HEK293 (cell line): ENCODE results near the gene HSF5.

ENCODE experiments used
- CTCF ChIA-PET: fragments of 350-600 bp; formaldehyde crosslinking; extraction: SDS; loops from one replicate; lab custom pipeline; 2021; ENCODE audit warnings: antibody characterized with exemption; lab: Yijun Ruan, JAX
- POLR2A ChIA-PET: fragments of 300-600 bp; formaldehyde crosslinking; extraction: SDS; loops from one replicate; lab custom pipeline; 2020; ENCODE audit warnings: antibody characterized with exemption, inconsistent platforms; lab: Yijun Ruan, JAX
- H3K27ac ChIP-seq: fragments of 200-500 bp; sonication (Bioruptor generic); 2 replicates; pipeline ENCODE4 v1.5.1; 2014; ENCODE audit warnings: low read depth, low read length, control low read depth, inconsistent platforms; ENCODE audit errors: extremely low read depth
- H3K36me3 ChIP-seq, 2 experiments: fragments of 200-500 bp in 1 of 2; sonication (Bioruptor generic) in 1 of 2; 1 replicate in 1 of 2; 2 replicates in 1 of 2; pipeline ENCODE4 v1.5.1; 2014 to 2017; ENCODE audit warnings: inconsistent platforms in 2 of 2, low read length in 2 of 2; ENCODE audit not compliant: control insufficient read depth in 2 of 2, insufficient read depth in 1 of 2
- H3K4me1 ChIP-seq: fragments of 200-500 bp; sonication (Bioruptor generic); 2 replicates; pipeline ENCODE4 v1.5.1; 2014; ENCODE audit warnings: mild to moderate bottlenecking, low read length, inconsistent platforms; ENCODE audit not compliant: control insufficient read depth, insufficient read depth
- H3K4me3 ChIP-seq: 2 replicates; pipeline ENCODE4 v1.5.1; 2011; ENCODE audit warnings: low read depth, mild to moderate bottlenecking, control low read depth, low read length, moderate library complexity
- H3K9me3 ChIP-seq: fragments of 200-500 bp; sonication (Bioruptor generic); 2 replicates; pipeline ENCODE4 v1.5.1; 2014; ENCODE audit warnings: low read depth, low read length, inconsistent platforms; ENCODE audit not compliant: control insufficient read depth, insufficient read depth
- IKZF3 ChIP-seq: fragments of 450-650 bp; IDR thresholded peaks from 2 replicates; pipeline ENCODE4 v1.5.0; 2018; ENCODE audit warnings: missing biosample characterization, mild to moderate bottlenecking, missing genetic modification characterization, moderate library complexity
- REST ChIP-seq: fragments of 450-650 bp; formaldehyde crosslinking; IDR thresholded peaks from 2 replicates; pipeline ENCODE4 v1.5.1; 2016; ENCODE audit warnings: missing biosample characterization, missing genetic modification characterization
- SETDB1 ChIP-seq: IDR thresholded peaks from one replicate; pipeline ENCODE4 v1.6.1; 2017; ENCODE audit warnings: mild to moderate bottlenecking, low read length, moderate library complexity, mixed read lengths; ENCODE audit not compliant: insufficient read length
- TRIM28 ChIP-seq: IDR thresholded peaks from 2 replicates; pipeline ENCODE4 v1.6.1; 2011; ENCODE audit warnings: low read length, control low read depth, borderline replicate concordance
- ZBTB11 ChIP-seq: fragments of 450-650 bp; formaldehyde crosslinking; conservative IDR thresholded peaks from 2 replicates; pipeline ENCODE4 v1.5.1; 2016; ENCODE audit warnings: low read depth, missing biosample characterization, missing genetic modification characterization
- ZBTB6 ChIP-seq: fragments of 450-650 bp; formaldehyde crosslinking; IDR thresholded peaks from 2 replicates; pipeline ENCODE4 v1.5.1; 2017; ENCODE audit warnings: missing biosample characterization, missing genetic modification characterization
- ZFP69B ChIP-seq: fragments of 450-650 bp; formaldehyde crosslinking; IDR thresholded peaks from 2 replicates; pipeline ENCODE4 v1.5.1; 2016; ENCODE audit warnings: missing biosample characterization, missing genetic modification characterization
- ZNF133 ChIP-seq: fragments of 450-650 bp; formaldehyde crosslinking; IDR thresholded peaks from 2 replicates; pipeline ENCODE4 v1.5.1; 2016; ENCODE audit warnings: missing biosample characterization, missing genetic modification characterization
- ZNF211 ChIP-seq: fragments of 450-650 bp; formaldehyde crosslinking; IDR thresholded peaks from 2 replicates; pipeline ENCODE4 v1.5.1; 2016; ENCODE audit warnings: low read depth, missing biosample characterization, missing genetic modification characterization
- ZNF391 ChIP-seq: fragments of 450-650 bp; formaldehyde crosslinking; IDR thresholded peaks from 2 replicates; pipeline ENCODE4 v1.5.1; 2016; ENCODE audit warnings: low read depth, missing biosample characterization, missing genetic modification characterization, borderline replicate concordance
- ZNF394 ChIP-seq: fragments of 450-650 bp; formaldehyde crosslinking; IDR thresholded peaks from 2 replicates; pipeline ENCODE4 v1.5.1; 2016; ENCODE audit warnings: missing biosample characterization, missing genetic modification characterization, mild to moderate bottlenecking, moderate library complexity, borderline replicate concordance
- ZNF416 ChIP-seq: fragments of 450-650 bp; formaldehyde crosslinking; IDR thresholded peaks from 2 replicates; pipeline ENCODE4 v1.5.1; 2016; ENCODE audit warnings: missing biosample characterization, missing genetic modification characterization
- ZNF660 ChIP-seq: fragments of 450-650 bp; IDR thresholded peaks from 2 replicates; pipeline ENCODE4 v1.5.1; 2018; ENCODE audit warnings: missing biosample characterization, mild to moderate bottlenecking, missing genetic modification characterization
- ZNF768 ChIP-seq: fragments of 450-650 bp; formaldehyde crosslinking; IDR thresholded peaks from 2 replicates; pipeline ENCODE4 v1.5.1; 2018; ENCODE audit warnings: missing biosample characterization, mild to moderate bottlenecking, missing genetic modification characterization
- TF ChIP-seq, protein P1 (sequence below): fragments of 450-650 bp; formaldehyde crosslinking; IDR thresholded peaks from 2 replicates; pipeline ENCODE4 v1.5.1; 2016; ENCODE audit warnings: missing biosample characterization, missing genetic modification characterization
- TF ChIP-seq, protein P2 (sequence below): fragments of 450-650 bp; formaldehyde crosslinking; IDR thresholded peaks from 2 replicates; pipeline ENCODE4 v1.5.1; 2016; ENCODE audit warnings: missing biosample characterization, missing genetic modification characterization
- TF ChIP-seq, protein P3 (sequence below): fragments of 450-650 bp; formaldehyde crosslinking; IDR thresholded peaks from 2 replicates; pipeline ENCODE4 v1.5.1; 2016; ENCODE audit warnings: missing biosample characterization, missing genetic modification characterization
- TF ChIP-seq, protein P4 (sequence below): fragments of 450-650 bp; formaldehyde crosslinking; IDR thresholded peaks from 2 replicates; pipeline ENCODE4 v1.5.1; 2016; ENCODE audit warnings: missing biosample characterization, missing genetic modification characterization
- TF ChIP-seq, protein P5 (sequence below): fragments of 450-650 bp; formaldehyde crosslinking; IDR thresholded peaks from 2 replicates; pipeline ENCODE4 v1.5.1; 2016; ENCODE audit warnings: missing biosample characterization, missing genetic modification characterization

The HSF5 gene

GRCh38 chr17:58530655-58531054 lies 42.4 kb upstream of the HSF5 start:
- Histone ChIP-seq H3K9me3 (no peaks in the 10 kb centered on the region), H3K27ac (no peak overlapping the region), H3K4me1 (no peaks in the 10 kb centered on the region), H3K4me3 (no peak overlapping the region), H3K36me3 (no peaks in the 10 kb centered on the region)
- POLR2A ChIA-PET: no interaction called here
- CTCF ChIA-PET: interaction anchor here (0.7 to 2.1 kb wide), 3 partner anchors 12 to 281 kb away, joined by 3 to 10 read pairs (median 9); no protein-coding TSS in a partner anchor
- TF ChIP-seq ZNF660 (tag by site-specific recombination) (no peak), ZFP69B (tag by site-specific recombination) (no peak), ZNF211 (tag by site-specific recombination) (no peak), ZBTB11 (no peak), TRIM28 (no peak), SETDB1 (no peak), ZNF394 (tag by site-specific recombination) (no peak), IKZF3 (tag by site-specific recombination) (no peak), ZNF133 (tag by site-specific recombination) (no peak), ZNF768 (tag by site-specific recombination) (no peak), ZNF391 (tag by site-specific recombination) (no peak)
- TF ChIP-seq, protein P1, sequence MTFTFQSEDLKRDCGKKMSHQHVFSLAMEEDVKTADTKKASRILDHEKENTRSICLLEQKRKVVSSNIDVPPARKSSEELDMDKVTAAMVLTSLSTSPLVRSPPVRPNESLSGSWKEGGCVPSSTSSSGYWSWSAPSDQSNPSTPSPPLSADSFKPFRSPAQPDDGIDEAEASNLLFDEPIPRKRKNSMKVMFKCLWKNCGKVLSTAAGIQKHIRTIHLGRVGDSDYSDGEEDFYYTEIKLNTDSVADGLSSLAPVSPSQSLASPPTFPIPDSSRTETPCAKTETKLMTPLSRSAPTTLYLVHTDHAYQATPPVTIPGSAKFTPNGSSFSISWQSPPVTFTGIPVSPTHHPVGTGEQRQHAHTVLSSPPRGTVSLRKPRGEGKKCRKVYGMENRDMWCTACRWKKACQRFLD: no peak

DNA sequence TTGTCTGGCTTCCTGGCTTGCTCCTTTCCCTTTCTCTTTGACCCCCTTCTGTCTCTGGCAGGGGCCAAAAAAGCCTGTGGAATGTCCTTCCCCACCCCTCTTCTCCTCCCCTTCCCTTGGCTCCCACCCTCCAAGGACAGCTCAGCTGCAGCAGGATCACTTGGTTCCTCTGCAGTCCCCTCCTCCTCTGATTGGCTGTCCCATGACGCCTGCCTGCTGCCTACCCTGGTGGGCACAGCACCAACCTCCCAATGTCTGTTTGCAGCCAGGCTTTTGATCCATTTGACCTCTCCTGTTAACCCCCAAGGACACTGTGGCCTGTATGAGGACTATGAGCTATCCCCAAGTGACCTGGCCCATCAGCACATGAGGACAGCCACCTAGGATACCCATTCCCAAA lies 41.1 kb upstream of the HSF5 start:
- Histone ChIP-seq H3K4me1 (no peaks in the 10 kb centered on the region), H3K9me3 (no peaks in the 10 kb centered on the region), H3K27ac (no peak overlapping the region), H3K4me3 (no peak overlapping the region), H3K36me3 (no peaks in the 10 kb centered on the region)
- POLR2A ChIA-PET: interaction anchor here (1.4 kb wide), 1 partner anchor 10 kb away, joined by 3 read pairs; no protein-coding TSS in a partner anchor
- CTCF ChIA-PET: interaction anchor here (0.5 to 2.5 kb wide), 4 partner anchors 11 to 169 kb away, joined by 4 to 10 read pairs (median 8); no protein-coding TSS in a partner anchor
- TF ChIP-seq REST (tag by site-specific recombination): no peak
- TF ChIP-seq, protein P2, sequence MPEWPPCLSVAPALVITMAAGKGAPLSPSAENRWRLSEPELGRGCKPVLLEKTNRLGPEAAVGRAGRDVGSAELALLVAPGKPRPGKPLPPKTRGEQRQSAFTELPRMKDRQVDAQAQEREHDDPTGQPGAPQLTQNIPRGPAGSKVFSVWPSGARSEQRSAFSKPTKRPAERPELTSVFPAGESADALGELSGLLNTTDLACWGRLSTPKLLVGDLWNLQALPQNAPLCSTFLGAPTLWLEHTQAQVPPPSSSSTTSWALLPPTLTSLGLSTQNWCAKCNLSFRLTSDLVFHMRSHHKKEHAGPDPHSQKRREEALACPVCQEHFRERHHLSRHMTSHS (tag by site-specific recombination): no peak
- TF ChIP-seq ZBTB6: no peak
- TF ChIP-seq, protein P3, sequence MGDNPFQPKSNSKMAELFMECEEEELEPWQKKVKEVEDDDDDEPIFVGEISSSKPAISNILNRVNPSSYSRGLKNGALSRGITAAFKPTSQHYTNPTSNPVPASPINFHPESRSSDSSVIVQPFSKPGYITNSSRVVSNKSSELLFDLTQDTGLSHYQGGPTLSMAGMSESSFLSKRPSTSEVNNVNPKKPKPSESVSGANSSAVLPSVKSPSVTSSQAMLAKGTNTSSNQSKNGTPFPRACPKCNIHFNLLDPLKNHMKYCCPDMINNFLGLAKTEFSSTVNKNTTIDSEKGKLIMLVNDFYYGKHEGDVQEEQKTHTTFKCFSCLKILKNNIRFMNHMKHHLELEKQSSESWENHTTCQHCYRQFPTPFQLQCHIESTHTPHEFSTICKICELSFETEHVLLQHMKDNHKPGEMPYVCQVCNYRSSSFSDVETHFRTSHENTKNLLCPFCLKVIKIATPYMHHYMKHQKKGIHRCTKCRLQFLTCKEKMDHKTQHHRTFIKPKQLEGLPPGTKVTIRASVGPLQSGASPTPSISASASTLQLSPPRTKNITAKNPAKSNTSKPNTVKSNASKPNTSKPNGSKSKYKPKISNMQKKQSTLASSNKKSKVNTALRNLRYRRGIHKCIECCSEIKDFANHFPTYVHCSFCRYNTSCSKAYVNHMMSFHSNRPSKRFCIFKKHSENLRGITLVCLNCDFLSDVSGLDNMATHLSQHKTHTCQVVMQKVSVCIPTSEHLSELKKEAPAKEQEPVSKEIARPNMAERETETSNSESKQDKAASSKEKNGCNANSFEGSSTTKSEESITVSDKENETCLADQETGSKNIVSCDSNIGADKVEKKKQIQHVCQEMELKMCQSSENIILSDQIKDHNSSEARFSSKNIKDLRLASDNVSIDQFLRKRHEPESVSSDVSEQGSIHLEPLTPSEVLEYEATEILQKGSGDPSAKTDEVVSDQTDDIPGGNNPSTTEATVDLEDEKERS (tag by site-specific recombination): no peak
- TF ChIP-seq, protein P4, sequence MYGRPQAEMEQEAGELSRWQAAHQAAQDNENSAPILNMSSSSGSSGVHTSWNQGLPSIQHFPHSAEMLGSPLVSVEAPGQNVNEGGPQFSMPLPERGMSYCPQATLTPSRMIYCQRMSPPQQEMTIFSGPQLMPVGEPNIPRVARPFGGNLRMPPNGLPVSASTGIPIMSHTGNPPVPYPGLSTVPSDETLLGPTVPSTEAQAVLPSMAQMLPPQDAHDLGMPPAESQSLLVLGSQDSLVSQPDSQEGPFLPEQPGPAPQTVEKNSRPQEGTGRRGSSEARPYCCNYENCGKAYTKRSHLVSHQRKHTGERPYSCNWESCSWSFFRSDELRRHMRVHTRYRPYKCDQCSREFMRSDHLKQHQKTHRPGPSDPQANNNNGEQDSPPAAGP (tag by site-specific recombination): no peak
- no peak for TF ChIP-seq TRIM28
- TF ChIP-seq ZNF416 (tag by site-specific recombination): no peak
- TF ChIP-seq, protein P5, sequence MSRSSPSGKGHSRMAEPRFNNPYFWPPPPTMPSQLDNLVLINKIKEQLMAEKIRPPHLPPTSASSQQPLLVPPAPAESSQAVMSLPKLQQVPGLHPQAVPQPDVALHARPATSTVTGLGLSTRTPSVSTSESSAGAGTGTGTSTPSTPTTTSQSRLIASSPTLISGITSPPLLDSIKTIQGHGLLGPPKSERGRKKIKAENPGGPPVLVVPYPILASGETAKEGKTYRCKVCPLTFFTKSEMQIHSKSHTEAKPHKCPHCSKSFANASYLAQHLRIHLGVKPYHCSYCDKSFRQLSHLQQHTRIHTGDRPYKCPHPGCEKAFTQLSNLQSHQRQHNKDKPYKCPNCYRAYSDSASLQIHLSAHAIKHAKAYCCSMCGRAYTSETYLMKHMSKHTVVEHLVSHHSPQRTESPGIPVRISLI (tag by site-specific recombination): no peak
